Measurements from ENCODE around the gene C20orf204.

Gene C20orf204

DNA sequence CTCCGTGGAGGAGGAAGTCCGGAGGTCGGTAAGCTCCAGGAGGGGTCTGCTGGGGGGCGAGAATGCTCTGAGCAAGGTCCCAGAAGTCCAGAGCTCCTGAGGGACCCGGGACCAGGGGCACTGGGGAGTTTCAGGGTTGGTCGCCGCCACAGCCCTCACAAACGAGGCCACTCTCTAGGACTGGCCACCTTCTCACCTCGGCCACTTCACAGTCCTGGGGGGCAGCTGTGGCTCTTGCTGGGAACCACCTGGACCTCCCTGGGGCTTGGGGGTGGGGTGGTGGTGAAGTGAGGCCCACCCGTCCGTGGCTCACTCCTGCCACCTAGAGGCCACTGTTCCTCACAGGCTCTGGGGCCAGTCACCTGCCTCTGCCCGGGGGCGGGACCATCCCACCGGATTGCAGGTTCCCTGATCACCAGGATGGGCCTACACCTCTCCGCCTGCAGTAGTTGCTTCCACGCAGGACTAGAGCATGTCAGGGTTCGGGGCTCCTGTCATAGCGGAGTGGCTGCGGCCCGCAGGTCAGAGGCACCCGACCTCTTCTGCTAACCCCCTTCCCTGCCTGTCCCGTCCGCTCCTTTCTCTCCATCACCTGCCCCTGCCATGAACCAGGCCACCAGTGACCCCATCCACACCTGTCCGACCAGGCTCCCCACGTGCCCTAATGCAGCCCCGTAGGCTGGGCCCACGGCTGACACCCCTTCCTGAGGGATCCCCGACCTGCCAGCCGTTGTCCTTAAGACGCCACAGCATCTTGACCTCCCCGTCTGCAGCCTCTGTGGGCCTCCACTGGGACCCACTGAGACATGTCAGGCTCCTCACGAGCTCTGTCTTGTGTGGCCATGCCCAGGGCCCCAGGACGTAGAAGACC, 21.9 kb downstream of the C20orf204 start:
- peaks cover 4% of the 10 kb centered on the region for H3K27me3 ChIP-seq (replicated peaks; ENCODE audit: control insufficient read depth, insufficient read depth, low read length, poor library complexity, severe bottlenecking)
- H3K27ac ChIP-seq (ENCODE audit: insufficient read depth, low read length, poor library complexity, severe bottlenecking) = no peak overlapping the region
- peaks cover 16% of the 10 kb centered on the region for H3K4me1 ChIP-seq (ENCODE audit: control insufficient read depth, insufficient read depth, low read length, poor library complexity, severe bottlenecking)
- peak overlapping the region; percentile 24 for H3K4me3 ChIP-seq (ENCODE audit: insufficient read depth, low read depth, low read length, poor library complexity, severe bottlenecking)
- H3K36me3 ChIP-seq (ENCODE audit: control insufficient read depth, insufficient read depth, low read length) = no peaks in the 10 kb centered on the region
- H3K9me3 ChIP-seq (ENCODE audit: control insufficient read depth, low read length) = no peaks in the 10 kb centered on the region
- DNase-seq = peak; percentile 44 to 62 (median 58)

DNA sequence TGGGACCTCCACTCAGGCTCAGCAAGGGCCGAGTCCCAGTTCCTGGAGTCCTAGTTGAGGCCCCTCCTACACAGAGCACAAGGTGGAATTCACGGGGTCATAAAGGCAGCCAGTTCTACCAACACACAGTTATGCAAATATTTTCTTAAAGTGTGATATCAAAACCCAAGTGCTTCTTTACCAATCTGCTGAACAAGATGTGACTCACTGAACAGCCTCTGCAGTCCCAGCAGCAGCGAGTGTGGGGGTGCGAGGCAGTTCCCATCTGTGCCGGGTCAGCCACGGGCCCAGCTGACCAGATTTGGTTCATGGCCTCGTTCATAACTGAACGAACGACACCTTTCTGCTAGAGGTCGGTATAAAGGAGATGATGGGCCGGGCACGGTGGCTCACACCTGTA, 22.6 kb downstream of the C20orf204 start:
- Histone ChIP-seq H3K27ac (ENCODE audit: insufficient read depth, low read length, poor library complexity, severe bottlenecking) (no peak overlapping the region), H3K36me3 (ENCODE audit: control insufficient read depth, insufficient read depth, low read length) (no peaks in the 10 kb centered on the region), H3K4me3 (ENCODE audit: insufficient read depth, low read depth, low read length, poor library complexity, severe bottlenecking) (no peak overlapping the region), H3K4me1 (ENCODE audit: control insufficient read depth, insufficient read depth, low read length, poor library complexity, severe bottlenecking) (peaks cover 21% of the 10 kb centered on the region), H3K27me3 (replicated peaks; ENCODE audit: control insufficient read depth, insufficient read depth, low read length, poor library complexity, severe bottlenecking) (peaks cover 4% of the 10 kb centered on the region), H3K9me3 (ENCODE audit: control insufficient read depth, low read length) (no peaks in the 10 kb centered on the region)
- DNase-seq = no peak

DNA sequence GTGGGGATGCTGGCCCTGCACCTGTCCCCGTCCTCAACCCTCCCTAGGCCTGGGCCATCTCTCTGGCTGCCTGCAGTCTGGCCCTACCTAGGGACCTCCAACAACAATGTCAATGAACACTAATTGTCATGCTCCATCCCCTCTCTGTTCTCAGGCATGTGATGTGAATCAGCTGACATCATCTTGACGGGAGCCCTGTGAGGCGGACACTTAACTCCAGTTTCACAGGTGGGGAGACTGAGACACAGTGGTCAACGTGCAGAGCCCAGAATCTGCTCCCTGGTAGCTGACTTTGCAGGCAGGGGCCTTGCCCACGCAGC, 26.3 kb downstream of the C20orf204 start:
- H3K27me3 ChIP-seq (replicated peaks; ENCODE audit: control insufficient read depth, insufficient read depth, low read length, poor library complexity, severe bottlenecking) = no peaks in the 10 kb centered on the region
- H3K4me1 ChIP-seq (ENCODE audit: control insufficient read depth, insufficient read depth, low read length, poor library complexity, severe bottlenecking) = peaks cover 50% of the 10 kb centered on the region
- H3K9me3 ChIP-seq (ENCODE audit: control insufficient read depth, low read length) = no peaks in the 10 kb centered on the region
- peak overlapping the region; percentile 51 for H3K27ac ChIP-seq (ENCODE audit: insufficient read depth, low read length, poor library complexity, severe bottlenecking)
- DNase-seq = no peak
- no peak overlapping the region for H3K4me3 ChIP-seq (ENCODE audit: insufficient read depth, low read depth, low read length, poor library complexity, severe bottlenecking)
- H3K36me3 ChIP-seq (ENCODE audit: control insufficient read depth, insufficient read depth, low read length) = no peaks in the 10 kb centered on the region

DNA sequence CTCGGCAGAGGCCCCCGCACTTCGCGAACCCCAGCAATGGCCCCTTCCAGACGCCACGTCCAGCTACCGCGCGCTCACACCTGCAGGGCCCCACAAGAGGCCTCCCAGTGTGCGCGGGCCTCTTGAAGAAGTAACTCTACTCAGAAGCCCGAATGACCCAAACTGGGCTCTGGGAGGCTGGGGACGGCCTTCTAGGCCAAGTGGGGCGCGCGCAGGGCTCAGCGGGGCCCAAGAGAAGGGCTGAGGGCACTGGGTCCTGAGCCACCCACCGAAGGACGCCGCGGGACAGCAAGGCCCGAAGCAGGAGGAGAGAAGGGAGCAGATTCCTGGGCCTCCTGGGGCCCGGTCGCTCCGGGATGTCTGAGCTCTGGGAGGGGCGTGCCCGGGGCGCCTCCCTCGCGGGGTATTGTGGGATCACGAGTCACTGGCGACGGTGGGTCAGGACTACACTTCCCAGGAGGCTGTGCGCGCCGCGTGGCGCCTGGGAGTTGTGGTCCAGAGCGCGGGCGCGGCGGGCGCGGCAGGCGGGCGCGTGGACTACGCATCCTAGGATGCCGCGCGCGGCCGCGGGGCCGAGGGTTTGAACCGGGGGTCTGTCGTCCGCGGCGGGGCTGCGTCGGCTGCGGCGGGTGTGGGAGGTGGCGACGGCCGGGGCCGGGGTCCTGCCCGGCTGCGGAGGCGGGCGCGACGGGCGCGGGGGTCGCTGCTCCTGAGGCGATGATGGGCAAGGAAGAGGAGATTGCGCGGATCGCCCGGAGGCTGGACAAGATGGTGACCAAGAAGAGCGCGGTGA, 26.8 kb downstream of the C20orf204 start, which contains the start of gene TCEA2:
Gene TCEA2 (plus strand): TSS at position 603 of the 793 bp plus-strand sequence. CDS start 115 bp downstream, at position 718.
- peak within 1 kb of the TSS; percentile 51 for H3K27ac ChIP-seq (ENCODE audit: insufficient read depth, low read length, poor library complexity, severe bottlenecking)
- no peaks in the 10 kb centered on the region for H3K27me3 ChIP-seq (replicated peaks; ENCODE audit: control insufficient read depth, insufficient read depth, low read length, poor library complexity, severe bottlenecking)
- peaks cover 50% of the 10 kb centered on the region for H3K4me1 ChIP-seq (ENCODE audit: control insufficient read depth, insufficient read depth, low read length, poor library complexity, severe bottlenecking)
- H3K36me3 ChIP-seq (ENCODE audit: control insufficient read depth, insufficient read depth, low read length) = no peaks in the 10 kb centered on the region
- DNase-seq = peak; percentile 81 to 87 (median 82)
- no peaks in the 10 kb centered on the region for H3K9me3 ChIP-seq (ENCODE audit: control insufficient read depth, low read length)
- peak within 1 kb of the TSS; percentile 69 for H3K4me3 ChIP-seq (ENCODE audit: insufficient read depth, low read depth, low read length, poor library complexity, severe bottlenecking)

DNA sequence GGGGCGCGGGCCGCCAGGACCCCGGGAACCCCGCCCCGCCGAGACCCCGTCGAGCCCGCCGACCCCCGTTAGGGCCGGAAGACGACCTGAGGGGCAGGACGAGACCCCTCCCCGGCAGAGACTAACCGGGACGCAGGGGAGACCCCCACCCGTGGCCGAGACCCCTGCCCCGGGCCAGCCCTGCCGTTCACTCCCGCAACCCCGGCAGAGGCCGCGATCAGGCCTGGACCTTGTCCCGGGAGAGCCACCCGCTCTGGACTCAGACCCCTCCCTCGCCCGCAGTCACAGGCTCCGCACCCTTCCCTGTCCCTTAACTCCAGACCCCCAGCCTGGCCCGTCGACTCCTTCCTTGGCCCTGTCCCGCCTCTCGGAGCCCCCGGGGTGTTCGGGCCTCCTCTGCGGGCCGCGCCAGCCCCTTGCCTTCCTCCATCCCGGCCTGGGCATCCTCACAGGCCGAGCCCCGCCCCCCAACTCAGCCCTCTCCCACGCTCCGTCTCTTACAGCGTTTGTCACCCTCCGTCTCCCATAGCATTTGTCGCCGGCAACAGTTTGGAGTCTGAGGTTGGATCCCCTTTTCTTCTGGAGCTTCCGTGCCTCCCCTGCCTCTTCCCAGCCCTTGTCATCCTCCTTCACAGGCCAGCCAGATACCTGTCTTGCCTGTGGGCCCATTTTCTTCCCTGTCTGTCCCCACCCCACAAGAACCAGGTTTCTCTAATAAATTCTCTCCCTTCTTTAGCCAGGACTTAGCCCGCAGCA, 27.6 kb downstream of the C20orf204 start:
- no peak for DNase-seq

DNA sequence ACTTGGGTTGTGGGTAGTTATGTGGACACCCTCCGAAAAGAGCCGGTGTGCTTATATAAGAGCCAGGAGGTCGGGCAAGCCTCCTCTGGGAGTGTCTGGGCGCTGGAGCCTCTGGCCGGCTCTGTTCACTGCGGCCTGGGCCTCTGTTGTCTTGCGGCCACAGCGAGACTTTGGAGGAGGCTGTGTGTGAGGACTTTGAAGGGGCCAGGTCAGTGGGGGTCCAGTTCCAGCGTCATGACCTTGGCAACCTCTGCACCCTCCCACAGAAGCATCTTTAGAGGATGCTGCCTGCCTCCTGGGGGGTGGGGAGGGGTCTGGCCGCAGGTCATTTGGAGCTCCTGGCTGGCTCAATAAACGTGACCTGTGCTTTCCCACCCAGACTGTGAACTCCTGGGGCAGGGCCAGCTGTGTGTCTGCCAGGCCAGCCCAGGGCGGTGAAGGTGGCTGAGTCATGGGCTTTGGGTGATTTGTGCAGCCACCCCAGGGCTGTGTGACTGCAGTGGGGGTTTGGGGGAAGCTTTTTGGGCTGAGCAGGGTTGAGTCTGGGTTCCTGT, 28.2 kb downstream of the C20orf204 start:
- Histone ChIP-seq H3K4me1 (ENCODE audit: control insufficient read depth, insufficient read depth, low read length, poor library complexity, severe bottlenecking) (peaks cover 51% of the 10 kb centered on the region), H3K27ac (ENCODE audit: insufficient read depth, low read length, poor library complexity, severe bottlenecking) (no peak overlapping the region)
- DNase-seq = no peak

More for the DNA sequence above, 27.6 kb downstream of the C20orf204 start:
- Histone ChIP-seq H3K27ac (ENCODE audit: insufficient read depth, low read length, poor library complexity, severe bottlenecking) (peak overlapping the region; percentile 51), H3K9me3 (ENCODE audit: control insufficient read depth, low read length) (no peaks in the 10 kb centered on the region), H3K4me1 (ENCODE audit: control insufficient read depth, insufficient read depth, low read length, poor library complexity, severe bottlenecking) (peaks cover 51% of the 10 kb centered on the region), H3K36me3 (ENCODE audit: control insufficient read depth, insufficient read depth, low read length) (no peaks in the 10 kb centered on the region), H3K27me3 (replicated peaks; ENCODE audit: control insufficient read depth, insufficient read depth, low read length, poor library complexity, severe bottlenecking) (no peaks in the 10 kb centered on the region), H3K4me3 (ENCODE audit: insufficient read depth, low read depth, low read length, poor library complexity, severe bottlenecking) (peak overlapping the region; percentile 69)

DNA sequence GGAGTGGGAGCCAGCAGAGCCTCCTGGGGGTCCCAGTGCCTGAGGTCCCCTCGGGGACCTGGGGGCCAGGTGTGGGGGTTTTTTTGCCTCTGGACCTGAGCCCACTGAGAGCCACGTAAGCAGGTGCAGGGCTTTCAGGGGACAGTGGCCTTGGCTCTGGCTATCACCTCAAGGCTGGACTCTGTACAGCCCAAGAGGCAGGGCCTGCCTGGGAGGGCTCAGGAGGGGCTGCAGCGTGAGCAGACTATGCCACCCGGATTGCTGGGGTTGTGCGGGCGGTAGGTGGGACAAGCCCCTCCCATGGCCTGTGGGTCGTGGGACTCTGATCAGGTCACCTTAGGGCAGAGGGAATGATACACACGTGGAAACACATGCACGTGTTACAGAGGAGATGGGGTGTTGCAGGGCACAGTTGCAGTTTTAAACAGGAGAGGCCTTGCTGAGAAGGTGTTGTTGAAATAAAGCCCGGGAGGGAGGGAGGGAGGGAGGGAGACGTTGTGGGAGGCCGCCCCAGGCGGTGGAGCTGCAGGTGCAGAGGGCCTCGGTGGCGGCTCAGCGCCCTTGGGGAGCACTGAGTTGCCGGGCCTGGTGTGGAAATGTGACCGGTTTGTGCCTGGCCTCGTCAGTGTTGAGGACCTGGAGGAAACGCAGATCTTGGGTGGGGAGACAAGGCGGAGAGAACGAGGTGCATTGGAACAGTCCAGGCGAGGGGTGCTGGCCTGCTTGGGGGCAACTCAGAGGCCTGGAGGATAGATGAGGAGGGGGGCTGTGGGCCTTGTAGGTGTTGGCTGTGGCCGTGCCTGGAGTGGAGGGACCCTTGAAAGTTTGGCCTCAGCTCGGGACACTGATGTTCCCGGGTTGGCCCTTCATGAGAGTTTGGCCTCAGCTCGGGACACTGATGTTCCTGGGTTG, 29.3 kb downstream of the C20orf204 start:
- Histone ChIP-seq H3K4me3 (ENCODE audit: insufficient read depth, low read depth, low read length, poor library complexity, severe bottlenecking) (no peak overlapping the region), H3K4me1 (ENCODE audit: control insufficient read depth, insufficient read depth, low read length, poor library complexity, severe bottlenecking) (peaks cover 51% of the 10 kb centered on the region), H3K27me3 (replicated peaks; ENCODE audit: control insufficient read depth, insufficient read depth, low read length, poor library complexity, severe bottlenecking) (no peaks in the 10 kb centered on the region), H3K9me3 (ENCODE audit: control insufficient read depth, low read length) (no peaks in the 10 kb centered on the region), H3K27ac (ENCODE audit: insufficient read depth, low read length, poor library complexity, severe bottlenecking) (peak overlapping the region; percentile 21), H3K36me3 (ENCODE audit: control insufficient read depth, insufficient read depth, low read length) (no peaks in the 10 kb centered on the region)
- no peak for DNase-seq

More for the DNA sequence above, 28.2 kb downstream of the C20orf204 start:
- Histone ChIP-seq H3K4me3 (ENCODE audit: insufficient read depth, low read depth, low read length, poor library complexity, severe bottlenecking) (no peak overlapping the region), H3K9me3 (ENCODE audit: control insufficient read depth, low read length) (no peaks in the 10 kb centered on the region), H3K36me3 (ENCODE audit: control insufficient read depth, insufficient read depth, low read length) (no peaks in the 10 kb centered on the region), H3K27me3 (replicated peaks; ENCODE audit: control insufficient read depth, insufficient read depth, low read length, poor library complexity, severe bottlenecking) (no peaks in the 10 kb centered on the region)

DNA sequence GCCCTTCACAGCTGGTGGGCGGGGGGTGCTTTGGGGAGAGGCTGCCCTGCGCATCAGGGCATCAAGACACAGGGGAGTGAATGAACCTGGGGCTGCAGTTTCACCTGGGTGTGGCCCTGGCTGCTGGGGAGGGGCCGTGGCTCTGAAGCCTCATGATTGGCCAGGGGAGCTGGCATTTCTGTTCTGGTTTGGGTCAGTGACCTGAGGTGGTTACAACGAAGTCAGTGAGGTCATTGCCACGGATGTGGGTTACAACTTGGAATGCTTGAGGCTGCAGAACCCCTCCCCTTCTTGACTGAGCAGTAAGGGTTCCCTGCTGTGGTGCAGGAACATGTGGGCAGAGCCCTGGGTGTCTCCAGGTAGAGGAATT, 30.0 kb downstream of the C20orf204 start:
- peak overlapping the region; percentile 21 for H3K27ac ChIP-seq (ENCODE audit: insufficient read depth, low read length, poor library complexity, severe bottlenecking)
- H3K4me3 ChIP-seq (ENCODE audit: insufficient read depth, low read depth, low read length, poor library complexity, severe bottlenecking) = no peak overlapping the region
- peaks cover 51% of the 10 kb centered on the region for H3K4me1 ChIP-seq (ENCODE audit: control insufficient read depth, insufficient read depth, low read length, poor library complexity, severe bottlenecking)

More for the DNA sequence above, 30.0 kb downstream of the C20orf204 start:
- H3K36me3 ChIP-seq (ENCODE audit: control insufficient read depth, insufficient read depth, low read length) = no peaks in the 10 kb centered on the region
- no peaks in the 10 kb centered on the region for H3K27me3 ChIP-seq (replicated peaks; ENCODE audit: control insufficient read depth, insufficient read depth, low read length, poor library complexity, severe bottlenecking)
- DNase-seq = peak; percentile 45 to 57 (median 52)
- no peaks in the 10 kb centered on the region for H3K9me3 ChIP-seq (ENCODE audit: control insufficient read depth, low read length)

Data from effector memory CD4-positive, alpha-beta T cell (primary cell).